Measurements from ENCODE around the gene SUCO. TPM values are rescaled to one million over a fixed set of nuclear protein-coding genes. Genes with fewer than 3 reads are reported as not detected.
A peak's percentile ranks its signal among the peaks of the same experiment; 100 is the strongest.

SUCO gene
- total RNA-seq, 4 donors from 2014 or later, result 27.7 to 63.2 (median 42.9) TPM

DNA sequence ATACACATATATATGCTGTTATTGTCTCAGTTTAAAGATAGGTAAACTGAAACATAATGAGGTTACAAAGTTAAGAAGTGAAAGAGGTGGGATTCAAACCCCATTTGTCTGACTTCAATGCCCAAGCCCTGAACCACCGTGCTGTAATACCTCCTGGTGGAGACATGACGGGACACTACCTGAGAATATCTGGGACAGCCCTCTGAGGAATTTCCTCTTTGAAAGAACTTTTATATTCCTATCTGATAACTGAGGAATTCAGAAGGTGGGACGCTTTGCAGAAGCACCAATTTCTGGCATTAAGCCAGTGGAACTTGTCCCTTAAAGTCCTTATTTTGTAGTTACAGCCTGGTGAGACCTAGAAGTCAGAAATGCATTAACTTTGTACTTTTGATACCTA, 93.9 kb downstream of the SUCO start:
- H3K27me3 ChIP-seq, result no peaks in the 10 kb centered on the region
- TF ChIP-seq CTCF (IDR thresholded peaks at IDR 0.05), result no peak
- no peak for TF ChIP-seq POLR2A (IDR thresholded peaks at IDR 0.05)
- DNase-seq, result no peak

DNA sequence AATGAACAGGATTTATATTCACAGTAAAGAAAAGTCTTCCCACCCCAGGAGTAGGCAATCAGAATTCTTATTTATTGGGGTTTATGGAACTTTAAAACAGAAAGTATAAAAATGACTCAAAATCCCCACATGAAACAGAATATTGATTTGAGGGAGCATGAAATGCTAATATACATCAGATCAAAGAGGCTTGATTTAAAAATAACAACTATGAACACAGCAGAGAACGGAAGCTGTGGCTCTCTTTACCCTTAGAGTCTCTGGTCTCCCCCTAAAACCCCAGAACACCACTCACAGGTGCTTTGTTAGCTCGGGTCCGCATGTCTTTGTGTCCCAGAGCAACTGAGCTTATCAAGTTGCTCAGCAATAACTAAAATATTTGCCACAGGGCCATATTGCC, 94.8 kb downstream of the SUCO start:
- no peaks in the 10 kb centered on the region for H3K4me1 ChIP-seq
- no peaks in the 10 kb centered on the region for H3K36me3 ChIP-seq
- no peaks in the 10 kb centered on the region for H3K27me3 ChIP-seq
- TF ChIP-seq CTCF (IDR thresholded peaks at IDR 0.05), result no peak
- no peak for TF ChIP-seq POLR2A (IDR thresholded peaks at IDR 0.05)
- H3K27ac ChIP-seq, result peak overlapping the region in 1 of 4 donors; percentile 4
- no peak overlapping the region for H3K4me3 ChIP-seq
- no peaks in the 10 kb centered on the region for H3K9me3 ChIP-seq
- DNase-seq, result no peak

More for the DNA sequence above, 93.9 kb downstream of the SUCO start:
- H3K36me3 ChIP-seq, result no peaks in the 10 kb centered on the region
- H3K9me3 ChIP-seq, result no peaks in the 10 kb centered on the region
- no peak overlapping the region for H3K4me3 ChIP-seq
- H3K4me1 ChIP-seq, result no peaks in the 10 kb centered on the region
- no peak overlapping the region for H3K27ac ChIP-seq

DNA sequence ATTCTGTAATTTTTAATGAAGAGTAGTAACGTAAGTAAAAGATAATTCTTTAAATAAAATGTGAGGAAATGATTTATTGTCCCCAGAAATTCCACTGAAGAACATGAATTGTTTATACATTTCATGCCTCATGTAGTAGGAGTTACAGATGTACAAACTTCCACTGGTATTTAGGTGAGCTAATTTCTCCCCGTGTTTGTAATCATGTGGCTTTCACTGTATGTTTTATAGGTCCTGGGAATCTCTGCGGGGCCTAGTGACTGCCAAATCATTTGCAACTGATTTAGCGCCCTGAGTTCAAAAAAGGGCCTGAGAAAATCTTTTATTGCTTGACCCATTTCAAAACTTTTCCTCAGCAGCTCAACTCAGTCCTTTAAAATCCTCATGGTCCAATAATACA, 95.5 kb downstream of the SUCO start:
- Histone ChIP-seq H3K27me3 (no peaks in the 10 kb centered on the region), H3K9me3 (no peaks in the 10 kb centered on the region), H3K4me3 (no peak overlapping the region), H3K27ac (no peak overlapping the region), H3K36me3 (no peaks in the 10 kb centered on the region), H3K4me1 (no peaks in the 10 kb centered on the region)
- TF ChIP-seq POLR2A (IDR thresholded peaks at IDR 0.05) (no peak), CTCF (IDR thresholded peaks at IDR 0.05) (no peak)
- no peak for DNase-seq

DNA sequence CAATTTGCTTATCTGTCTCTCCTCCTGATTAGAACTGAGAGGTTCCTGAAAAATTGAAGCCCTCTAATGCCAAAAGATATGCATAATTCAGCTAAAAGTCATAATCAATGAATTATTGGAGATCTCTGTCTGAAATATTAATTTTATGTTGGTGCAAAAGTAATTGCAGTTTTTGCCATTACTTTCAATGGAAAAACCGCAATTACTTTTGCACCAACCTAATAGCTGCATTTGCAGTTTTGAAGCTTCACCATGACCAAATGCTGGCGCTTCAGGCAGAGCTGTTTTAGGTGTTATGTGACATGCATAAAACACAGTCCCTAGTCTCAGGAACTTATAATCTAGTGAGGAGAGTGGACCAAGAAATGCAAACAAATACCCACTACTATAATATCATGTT, 96.2 kb downstream of the SUCO start:
- H3K4me3 ChIP-seq, result no peak overlapping the region
- no peaks in the 10 kb centered on the region for H3K36me3 ChIP-seq
- no peaks in the 10 kb centered on the region for H3K9me3 ChIP-seq
- no peak for DNase-seq
- TF ChIP-seq POLR2A (IDR thresholded peaks at IDR 0.05) (no peak), CTCF (IDR thresholded peaks at IDR 0.05) (no peak)
- H3K27ac ChIP-seq, result no peak overlapping the region
- H3K27me3 ChIP-seq, result no peaks in the 10 kb centered on the region
- H3K4me1 ChIP-seq, result no peaks in the 10 kb centered on the region

GRCh38 chr1:172629638-172630037, 96.7 kb downstream of the SUCO start:
- no peak for TF ChIP-seq CTCF (IDR thresholded peaks at IDR 0.05)
- TF ChIP-seq POLR2A (IDR thresholded peaks at IDR 0.05), result no peak
- no peak overlapping the region for H3K27ac ChIP-seq
- H3K4me3 ChIP-seq, result no peak overlapping the region
- no peaks in the 10 kb centered on the region for H3K4me1 ChIP-seq
- no peak for DNase-seq
- H3K27me3 ChIP-seq, result no peaks in the 10 kb centered on the region
- H3K36me3 ChIP-seq, result no peaks in the 10 kb centered on the region
- H3K9me3 ChIP-seq, result no peaks in the 10 kb centered on the region
